EH (cell line): Measurements from ENCODE around the gene SPAG16.
A peak's percentile ranks its signal among the peaks of the same experiment; 100 is the strongest.

Source experiments
- DNase-seq: peaks from one replicate; pipeline ENCODE4 v3.0.0-alpha.2; 2015; ENCODE audit warnings: low read depth

Gene SPAG16

DNA sequence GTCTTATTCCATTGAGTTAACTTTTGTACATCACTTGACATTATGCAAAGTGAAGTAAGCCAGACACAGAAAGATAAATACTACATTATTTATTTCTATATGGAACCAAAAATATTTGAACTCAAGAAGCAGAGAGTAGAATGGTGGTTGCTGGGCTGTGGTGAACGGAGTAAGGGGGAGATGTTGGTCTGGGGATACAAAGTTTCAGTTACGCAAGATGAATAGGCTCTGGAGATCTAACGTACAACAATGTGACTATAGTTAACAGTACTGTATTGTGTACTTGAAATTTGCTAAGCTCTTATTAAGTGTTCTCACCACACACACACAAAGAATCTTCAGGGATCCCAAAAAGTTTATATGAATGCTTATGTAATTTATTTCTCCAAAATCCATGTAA is 1001.7 kb downstream of the SPAG16 start:
- no peak for DNase-seq

DNA sequence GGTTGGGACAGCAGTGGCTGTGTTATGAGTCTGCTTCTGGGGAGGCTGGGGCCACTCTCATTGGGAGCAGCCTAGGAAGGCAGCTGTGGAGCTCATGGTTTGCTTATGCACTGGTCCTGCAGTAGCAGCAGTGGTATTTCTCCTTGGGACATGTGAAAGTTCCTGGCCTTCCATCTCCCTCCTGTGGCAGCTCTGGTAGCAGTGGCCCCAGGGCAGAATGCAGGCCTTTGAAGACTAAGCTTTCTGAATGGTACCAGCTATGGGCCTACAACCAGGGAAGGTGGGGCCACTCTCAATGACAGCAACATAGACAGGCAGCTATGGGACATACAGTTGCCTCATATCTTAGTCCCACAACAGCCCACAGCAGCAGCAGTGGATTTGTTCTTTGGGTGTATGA is 1009.3 kb downstream of the SPAG16 start:
- no peak for DNase-seq

GRCh38 chr2:214294426-214294825 is 1010.2 kb downstream of the SPAG16 start:
- no peak for DNase-seq

GRCh38 chr2:214297423-214297822 is 1013.2 kb downstream of the SPAG16 start:
- no peak for DNase-seq

DNA sequence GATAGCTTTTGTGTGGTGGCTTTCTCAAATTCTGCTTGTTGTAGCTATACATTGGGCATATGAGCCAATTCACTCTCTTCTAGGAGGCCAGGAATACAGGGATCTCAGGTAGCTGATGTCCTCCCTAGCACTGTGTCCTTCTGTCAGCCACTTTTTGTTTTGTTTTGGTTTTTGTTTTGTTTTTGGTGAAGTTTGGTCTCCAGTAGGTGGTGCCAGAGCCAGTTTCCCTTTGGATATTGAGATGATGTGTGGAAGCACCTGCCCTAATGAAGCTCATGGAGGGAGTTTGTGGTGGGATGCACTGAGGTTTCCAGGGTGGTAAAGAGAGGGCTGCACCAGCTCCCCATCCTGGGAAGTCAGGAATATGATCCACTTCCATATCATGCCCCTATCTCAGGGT is 1026.1 kb downstream of the SPAG16 start:
- DNase-seq: no peak

- no peak for DNase-seq
Observed at GRCh38 chr2:214311031-214311533, 1026.8 kb downstream of the SPAG16 start.

- DNase-seq: no peak
Observed at GRCh38 chr2:214311931-214312749, 1027.9 kb downstream of the SPAG16 start.

GRCh38 chr2:214315324-214315723 is 1031.1 kb downstream of the SPAG16 start:
- DNase-seq: no peak

GRCh38 chr2:214320211-214320610 is 1035.9 kb downstream of the SPAG16 start:
- DNase-seq: no peak

GRCh38 chr2:214322662-214323061 is 1038.4 kb downstream of the SPAG16 start:
- DNase-seq: peak; percentile 24

DNA sequence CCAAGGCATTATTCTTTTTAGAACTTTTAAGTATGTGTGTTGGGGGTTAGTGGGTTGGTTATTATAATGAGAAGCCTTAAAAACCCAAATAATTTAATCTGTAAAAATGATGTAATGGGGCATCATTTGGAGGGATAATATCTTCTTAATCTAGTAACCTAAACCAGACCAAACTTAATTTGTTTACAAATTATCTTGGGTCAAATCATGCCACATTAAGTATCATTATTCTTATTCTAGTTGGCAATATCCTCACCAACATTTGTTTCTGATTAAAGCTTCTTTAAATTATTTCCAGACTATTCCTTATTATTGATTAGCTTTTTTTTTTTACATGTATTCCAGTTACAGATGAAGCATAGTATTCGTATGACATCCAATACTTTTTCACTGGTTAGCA is 1041.1 kb downstream of the SPAG16 start:
- no peak for DNase-seq

DNA sequence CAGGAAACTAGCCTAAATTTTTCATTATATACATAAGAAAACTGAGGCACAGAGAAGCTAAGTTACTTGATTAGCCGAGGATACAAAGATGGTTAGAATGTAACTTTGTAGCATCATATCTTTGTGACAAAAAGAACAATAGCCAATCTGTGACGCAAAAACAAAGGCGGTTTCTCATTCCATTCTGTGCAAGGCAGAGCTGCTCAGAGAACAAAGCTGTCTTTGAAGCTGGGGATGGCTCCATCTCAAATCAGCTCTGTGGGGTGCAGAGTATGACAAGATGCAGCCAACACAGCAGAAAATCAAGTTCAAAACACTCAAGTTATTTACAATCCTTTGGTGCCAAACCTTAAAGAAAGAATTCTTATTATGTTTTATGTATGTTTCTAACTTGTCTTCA is 1044.7 kb downstream of the SPAG16 start:
- no peak for DNase-seq

DNA sequence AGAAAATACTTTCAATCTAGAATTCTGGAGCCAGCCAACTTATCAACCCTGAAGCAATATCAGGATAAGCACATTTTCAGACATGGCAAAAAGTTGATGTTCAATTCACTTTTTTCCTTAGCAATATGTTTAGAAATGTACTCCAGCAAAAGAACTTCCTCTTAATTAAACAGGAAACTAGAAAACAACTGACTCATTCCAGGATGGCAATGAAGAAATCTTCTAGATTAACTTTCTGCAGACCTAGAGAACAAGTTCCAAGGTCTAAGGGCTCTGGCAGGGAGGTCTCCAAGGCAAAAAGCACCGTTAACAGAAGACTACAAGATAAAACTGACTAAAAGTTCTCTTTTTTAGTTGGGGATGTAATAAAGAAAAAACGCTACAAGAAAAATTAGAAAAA is 1057.4 kb downstream of the SPAG16 start:
- DNase-seq: no peak

GRCh38 chr2:214358506-214358905 is 1074.2 kb downstream of the SPAG16 start:
- DNase-seq: no peak

- no peak for DNase-seq
Observed at GRCh38 chr2:214361116-214361515, 1076.9 kb downstream of the SPAG16 start.

GRCh38 chr2:214365549-214365948 is 1081.3 kb downstream of the SPAG16 start:
- DNase-seq: no peak

GRCh38 chr2:214367171-214367570 is 1082.9 kb downstream of the SPAG16 start:
- DNase-seq: no peak

DNA sequence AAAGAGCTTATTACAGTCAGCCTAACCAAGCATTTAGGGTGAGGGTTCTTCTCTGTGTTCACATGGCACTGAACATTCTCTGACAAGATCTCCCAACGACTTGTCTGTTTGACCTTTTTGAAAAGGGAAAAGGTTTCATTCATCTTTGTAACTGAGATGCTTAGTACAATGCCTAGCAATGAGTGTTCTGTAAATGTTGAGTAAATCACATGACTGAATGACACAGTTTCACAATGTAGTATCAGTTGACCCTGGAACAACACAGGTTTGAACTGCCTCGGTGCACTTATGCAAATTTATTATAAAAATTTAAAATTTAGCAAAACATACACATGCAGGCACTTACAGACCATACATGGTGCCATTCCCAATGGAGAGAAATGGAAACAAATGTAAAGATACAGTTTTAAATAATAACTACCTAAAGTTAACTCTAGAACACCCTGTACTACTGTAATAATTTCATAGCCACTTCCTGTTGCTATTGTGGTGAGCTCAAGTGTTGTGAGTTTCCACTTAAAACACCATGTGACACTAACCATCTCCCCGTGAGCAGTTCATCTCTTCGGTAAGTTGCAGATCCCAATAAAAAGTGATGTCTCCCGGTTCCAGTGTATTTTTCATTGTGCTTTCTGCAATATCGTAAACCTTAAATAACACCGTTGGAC is 1092.5 kb downstream of the SPAG16 start:
- DNase-seq: no peak

GRCh38 chr2:214377286-214377624 is 1093.0 kb downstream of the SPAG16 start:
- no peak for DNase-seq

GRCh38 chr2:214378455-214379103 is 1094.3 kb downstream of the SPAG16 start:
- DNase-seq: no peak

DNA sequence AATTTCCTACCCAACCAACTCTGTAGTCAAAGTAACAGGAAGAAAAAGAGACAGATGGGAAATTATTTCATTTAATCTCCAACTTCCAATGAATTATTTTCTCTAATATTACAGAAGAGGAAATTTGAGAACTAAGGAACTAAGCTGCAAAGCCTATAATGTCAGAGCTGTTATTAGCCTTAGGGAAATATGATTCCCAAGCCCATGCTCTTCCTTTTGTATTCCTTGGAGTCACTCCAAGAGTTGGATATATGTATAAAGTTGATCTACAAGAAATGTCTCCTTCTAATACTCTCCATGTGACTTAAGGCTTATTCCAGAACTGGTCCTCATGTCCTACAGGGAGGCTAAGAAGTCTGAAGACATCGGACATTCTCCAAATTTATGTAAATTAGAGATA is 1095.0 kb downstream of the SPAG16 start:
- no peak for DNase-seq

- no peak for DNase-seq
Observed at GRCh38 chr2:214380681-214381080, 1096.4 kb downstream of the SPAG16 start.

DNA sequence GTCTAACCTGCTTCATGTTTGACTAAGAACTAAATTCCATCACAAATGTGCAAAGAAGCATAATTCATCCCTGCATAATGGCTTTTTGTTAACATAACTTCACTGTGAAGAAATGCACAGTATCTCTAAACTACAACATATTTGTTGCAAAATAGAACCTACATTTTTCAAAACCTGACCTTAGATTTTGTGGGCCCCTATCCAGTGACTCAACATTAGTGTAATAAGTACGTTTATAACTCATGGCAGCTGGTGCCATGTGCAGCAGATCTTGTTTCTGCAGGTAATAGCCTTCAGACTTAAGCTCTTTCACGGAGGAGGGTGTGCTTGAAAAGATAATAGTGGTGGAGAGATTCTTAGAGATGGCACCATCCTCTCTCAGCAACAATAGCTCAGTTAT is 1098.0 kb downstream of the SPAG16 start:
- DNase-seq: no peak
